GM18505 (cell line): ENCODE measurements around the gene SOCS3.
"Not testable (repeated sequence)": the region's sequence is repeated elsewhere in the genome, so short reads cannot be mapped to it uniquely, and the experiment has no call there.

ENCODE experiments used
- ATAC-seq: cut with Tn5 transposase; IDR thresholded peaks from one replicate; pipeline ENCODE4 v1.9.1; 2021; ENCODE audit not compliant: unreplicated experiment
- POLR2A ChIP-seq: IDR thresholded peaks from 4 replicates; pipeline ENCODE4 v1.6.1; 2011; ENCODE audit warnings: borderline replicate concordance; ENCODE audit not compliant: insufficient read depth, insufficient read length; ENCODE audit errors: extremely low read depth

SOCS3 gene

GRCh38 chr17:78316115-78316866, 43.6 kb downstream of the SOCS3 start:
- no peak for ATAC-seq
- TF ChIP-seq POLR2A = no peak

- no peak for TF ChIP-seq POLR2A
- no peak for ATAC-seq
These were observed 44.3 kb downstream of the SOCS3 start for GRCh38 chr17:78315355-78316114.

- no peak for ATAC-seq
These were observed 45.1 kb downstream of the SOCS3 start for GRCh38 chr17:78314683-78315354.

GRCh38 chr17:78313735-78314648, 45.9 kb downstream of the SOCS3 start:
- ATAC-seq = no peak

More at GRCh38 chr17:78314683-78315354, 45.1 kb downstream of the SOCS3 start:
- no peak for TF ChIP-seq POLR2A

GRCh38 chr17:78309659-78310255, 50.1 kb downstream of the SOCS3 start:
- not testable (repeated sequence) for ATAC-seq

More at GRCh38 chr17:78313735-78314648, 45.9 kb downstream of the SOCS3 start:
- no peak for TF ChIP-seq POLR2A

- ATAC-seq = no peak
- no peak for TF ChIP-seq POLR2A
These were observed 51.8 kb downstream of the SOCS3 start for GRCh38 chr17:78307887-78308638.

- TF ChIP-seq POLR2A = no peak
- no peak for ATAC-seq
These were observed 53.0 kb downstream of the SOCS3 start for GRCh38 chr17:78306913-78307312.
